Small intestine (tissue), 7 donors: ENCODE measurements around the gene AKT2. TPM values are rescaled to one million over a fixed set of nuclear protein-coding genes. Genes with fewer than 3 reads are reported as not detected.

Experiments
- DNase-seq, 2 donors: peaks; one replicate each; pipeline versions ENCODE4 v3.0.0 to v3.0.0-alpha.2; 2013
- FAIRE-seq: peaks from 2 replicates; lab custom pipeline; 2012; peaks lifted over from hg19 to GRCh38; lab: Jason Lieb, UNC
- H3K27ac ChIP-seq, 3 donors: one replicate each; pipeline ENCODE4 v1.5.1; 2013; ENCODE audit warnings: low read length in 2 of 3, mild to moderate bottlenecking in 2 of 3, control low read depth in 1 of 3, inconsistent platforms in 1 of 3, low read depth in 1 of 3, moderate library complexity in 1 of 3
- H3K27me3 ChIP-seq, 3 donors: one replicate each; pipeline ENCODE4 v1.6.1; 2013; ENCODE audit warnings: low read length in 3 of 3, inconsistent platforms in 1 of 3; ENCODE audit not compliant: control insufficient read depth in 3 of 3, insufficient read depth in 3 of 3
- H3K36me3 ChIP-seq, 3 donors: one replicate each; pipeline ENCODE4 v1.6.1; 2013; ENCODE audit warnings: low read length in 3 of 3, inconsistent platforms in 1 of 3, low read depth in 1 of 3, mild to moderate bottlenecking in 1 of 3, moderate library complexity in 1 of 3; ENCODE audit not compliant: control insufficient read depth in 3 of 3, insufficient read depth in 2 of 3
- H3K4me1 ChIP-seq, 3 donors: one replicate each; pipeline ENCODE4 v1.6.1; 2013; ENCODE audit warnings: low read length in 2 of 3, inconsistent platforms in 1 of 3, low read depth in 1 of 3, mild to moderate bottlenecking in 1 of 3, moderate library complexity in 1 of 3; ENCODE audit not compliant: control insufficient read depth in 3 of 3, insufficient read depth in 2 of 3
- H3K4me3 ChIP-seq, 3 donors: one replicate each; pipeline ENCODE4 v1.5.1; 2013; ENCODE audit warnings: low read length in 3 of 3, control low read depth in 1 of 3, inconsistent platforms in 1 of 3, low read depth in 1 of 3, mild to moderate bottlenecking in 1 of 3, moderate library complexity in 1 of 3
- H3K9me3 ChIP-seq, 2 donors: one replicate each; pipeline ENCODE4 v1.6.1; 2013; ENCODE audit warnings: low read depth in 1 of 2, low read length in 1 of 2; ENCODE audit not compliant: control insufficient read depth in 2 of 2, insufficient read depth in 1 of 2
- WGBS, 3 donors: extraction: QIAGEN DNeasy Blood & Tissue Kit; methylation state at CpG; one replicate each; pipeline ENCODE4 v1.1.7; 2013; 5-methylcytosine and 5-hydroxymethylcytosine counted together
- polyA plus RNA-seq, 4 donors: library from polyadenylated mRNA; stranded (reverse) in 3 of 4; unstranded in 1 of 4; fragments of 200-250 nt in 3 of 4; fragments of 120-200 nt in 1 of 4; gene quantifications; one replicate each; pipeline versions ENCODE4 v1.2.1 to v1.2.3, GENCODE V29; 2013
- donor health status: healthy with polysubstance abuse.
- donor health status: control.
- donor health status: control.
- donor health status: Bipolar disorder and iron deficiency.
- donor health status: healthy.

AKT2 gene
- polyA plus RNA-seq, 4 donors = 19.2 to 97.2 (median 48.5) TPM

DNA sequence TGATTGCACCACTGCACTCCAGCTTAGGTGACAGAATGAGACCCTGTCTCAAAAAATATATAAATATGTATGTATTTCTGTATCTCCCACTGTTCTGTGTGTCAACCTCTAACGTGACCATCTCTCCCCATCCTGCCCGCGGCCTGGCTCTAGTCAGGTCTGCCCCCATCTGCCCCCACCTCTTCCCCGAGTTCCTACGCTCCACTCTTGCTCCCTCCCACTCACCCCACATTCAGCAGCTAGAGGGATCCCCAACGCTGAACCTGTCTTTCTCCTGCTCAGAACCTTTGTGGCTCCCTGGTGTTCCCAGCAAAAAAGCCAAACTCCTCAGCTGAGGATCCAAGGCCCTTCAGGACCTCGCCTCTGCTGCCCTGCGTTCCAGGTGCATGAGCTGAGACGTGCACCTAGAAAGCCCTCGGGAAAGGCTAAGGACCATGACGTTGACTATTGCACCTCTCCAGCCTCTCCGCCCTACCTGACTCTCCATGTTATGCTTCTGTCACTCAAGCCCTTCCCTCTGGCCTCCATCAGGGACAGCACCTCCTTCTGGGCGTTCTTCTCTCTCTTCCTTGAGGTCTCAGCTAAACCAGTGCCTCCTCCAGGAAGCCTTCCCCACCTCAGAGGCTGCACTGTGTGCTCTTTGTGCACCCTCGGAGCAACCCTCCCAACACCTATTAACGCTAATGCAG is 18.1 kb downstream of the AKT2 start:
- Histone ChIP-seq H3K4me1 (no peaks in the 10 kb centered on the region), H3K27ac (no peak overlapping the region), H3K4me3 (no peak overlapping the region), H3K9me3 (peaks cover 0 to 8% of the 10 kb centered on the region in 2 donors), H3K27me3 (no peaks in the 10 kb centered on the region), H3K36me3 (peaks cover 4 to 79% (median 6%) of the 10 kb centered on the region in 3 donors)
- DNase-seq (no peak), FAIRE-seq (no peak)
- 86 to 91% (median 88%) methylated on average over 15 of the region's 15 CpGs for WGBS, 3 donors

GRCh38 chr19:40266119-40266518 is 19.0 kb downstream of the AKT2 start:
- Histone ChIP-seq H3K4me1 (no peaks in the 10 kb centered on the region), H3K27ac (no peak overlapping the region), H3K9me3 (peaks cover 0 to 8% of the 10 kb centered on the region in 2 donors), H3K27me3 (no peaks in the 10 kb centered on the region), H3K4me3 (no peak overlapping the region), H3K36me3 (peaks cover 4 to 77% (median 6%) of the 10 kb centered on the region in 3 donors)
- no peak for DNase-seq
- FAIRE-seq = no peak
- 75 to 82% (median 78%) methylated on average over 17 of the region's 17 CpGs for WGBS, 3 donors

- DNase-seq = no peak
- Histone ChIP-seq H3K9me3 (peaks cover 0 to 8% of the 10 kb centered on the region in 2 donors), H3K27ac (no peak overlapping the region), H3K4me1 (no peaks in the 10 kb centered on the region), H3K36me3 (peaks cover 4 to 75% (median 6%) of the 10 kb centered on the region in 3 donors), H3K4me3 (no peak overlapping the region), H3K27me3 (no peaks in the 10 kb centered on the region)
- 90 to 94% (median 92%) methylated on average over 6 of the region's 6 CpGs for WGBS, 3 donors
- no peak for FAIRE-seq
These were observed 19.4 kb downstream of the AKT2 start for GRCh38 chr19:40265763-40266099.

DNA sequence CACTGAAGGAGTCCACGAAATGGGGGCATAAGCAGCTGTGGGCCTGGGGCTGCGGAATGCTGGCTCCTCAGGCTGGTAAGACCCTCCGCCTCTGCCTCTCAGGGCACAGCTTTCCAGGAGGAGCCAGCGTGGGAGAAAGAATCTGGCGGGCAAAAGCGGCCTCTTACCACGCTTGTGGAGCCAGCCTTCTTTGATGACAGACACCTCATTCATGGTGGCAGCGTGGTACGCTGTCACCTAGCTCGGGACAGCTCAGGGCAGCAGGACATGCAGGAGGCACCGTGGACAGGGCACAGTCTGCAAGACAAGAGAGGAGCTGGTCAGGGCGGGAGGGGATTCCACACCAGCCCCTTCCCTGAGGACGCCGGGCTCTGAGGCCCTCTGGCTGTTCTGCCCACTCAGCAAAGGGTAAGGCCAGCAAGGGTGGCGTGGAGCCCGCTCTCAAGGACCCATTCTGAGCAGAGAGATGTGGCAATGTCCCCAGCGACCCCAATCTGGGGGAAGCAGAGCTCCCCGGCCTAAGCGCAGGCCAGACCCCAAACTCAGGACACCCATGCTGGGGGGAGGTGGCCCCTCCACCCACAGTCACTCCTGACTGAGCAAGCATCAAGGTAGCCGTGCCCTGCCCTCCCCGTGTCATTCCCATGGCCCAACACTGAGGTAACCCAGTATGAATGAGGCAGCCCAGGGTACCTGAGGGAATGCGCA is 19.9 kb downstream of the AKT2 start:
- Histone ChIP-seq H3K4me3 (no peak overlapping the region), H3K36me3 (peaks cover 4 to 70% (median 6%) of the 10 kb centered on the region in 3 donors), H3K27ac (no peak overlapping the region), H3K9me3 (peaks cover 0 to 8% of the 10 kb centered on the region in 2 donors), H3K4me1 (no peaks in the 10 kb centered on the region), H3K27me3 (no peaks in the 10 kb centered on the region)
- FAIRE-seq (no peak), DNase-seq (no peak)
- 93 to 95% (median 94%) methylated on average over 22 of the region's 22 CpGs for WGBS, 3 donors

GRCh38 chr19:40264314-40265054 is 20.7 kb downstream of the AKT2 start:
- peaks cover 4 to 70% (median 6%) of the 10 kb centered on the region in 3 donors for H3K36me3 ChIP-seq
- no peak overlapping the region for H3K4me3 ChIP-seq
- DNase-seq = no peak
- peaks cover 0 to 8% of the 10 kb centered on the region in 2 donors for H3K9me3 ChIP-seq
- no peaks in the 10 kb centered on the region for H3K27me3 ChIP-seq
- 88 to 93% (median 88%) methylated on average over 19 of the region's 19 CpGs for WGBS, 3 donors
- no peaks in the 10 kb centered on the region for H3K4me1 ChIP-seq
- no peak overlapping the region for H3K27ac ChIP-seq
- FAIRE-seq = no peak

DNA sequence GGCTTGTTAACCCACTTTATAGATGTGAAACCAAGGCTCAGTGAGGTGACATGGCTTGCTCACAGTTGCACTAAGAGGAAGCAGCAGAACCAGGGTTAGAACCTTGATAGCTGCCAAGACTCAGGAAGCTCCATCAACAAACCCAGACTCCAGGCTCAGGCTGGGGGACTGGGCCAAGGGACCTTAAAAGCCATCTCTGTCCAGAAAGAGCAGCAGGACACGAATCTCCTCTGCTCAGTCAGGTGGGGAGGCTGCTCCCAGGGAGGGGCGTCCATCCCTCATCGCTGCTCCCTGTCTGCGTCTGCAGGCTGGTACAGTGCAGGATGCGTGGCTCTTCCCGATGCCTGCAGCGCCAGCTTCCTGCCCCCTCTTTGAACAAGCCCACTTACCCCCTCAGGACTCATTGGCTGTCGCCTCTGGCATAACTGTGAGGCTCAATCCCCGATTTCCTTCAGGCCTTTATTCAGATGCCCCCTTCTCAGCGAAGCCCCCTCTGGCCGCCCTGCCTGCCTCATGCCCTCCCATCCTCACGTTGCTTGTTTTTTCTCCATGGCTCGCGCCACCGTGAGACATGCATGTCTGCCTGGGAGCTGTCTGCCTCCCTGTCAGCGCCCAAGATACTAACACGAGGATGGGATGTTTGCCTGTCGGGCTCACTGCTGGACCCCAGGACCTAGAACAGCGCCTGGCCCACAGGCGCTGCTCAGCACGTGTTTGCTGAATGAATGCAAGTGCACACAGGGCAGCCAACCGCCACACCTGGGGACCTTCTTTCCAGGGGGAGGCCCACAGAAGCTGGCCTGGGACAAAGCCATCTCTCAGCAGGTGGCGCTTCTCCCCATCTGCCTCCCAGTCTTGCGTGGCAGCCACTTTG is 21.5 kb downstream of the AKT2 start:
- no peak overlapping the region for H3K27ac ChIP-seq
- DNase-seq (no peak), FAIRE-seq (no peak)
- WGBS, 3 donors = 94 to 96% (median 95%) methylated on average over 24 of the region's 24 CpGs
- peaks cover 4 to 64% (median 6%) of the 10 kb centered on the region in 3 donors for H3K36me3 ChIP-seq
- H3K4me3 ChIP-seq = no peak overlapping the region
- H3K9me3 ChIP-seq = peaks cover 0 to 8% of the 10 kb centered on the region in 2 donors
- no peaks in the 10 kb centered on the region for H3K4me1 ChIP-seq
- no peaks in the 10 kb centered on the region for H3K27me3 ChIP-seq

DNA sequence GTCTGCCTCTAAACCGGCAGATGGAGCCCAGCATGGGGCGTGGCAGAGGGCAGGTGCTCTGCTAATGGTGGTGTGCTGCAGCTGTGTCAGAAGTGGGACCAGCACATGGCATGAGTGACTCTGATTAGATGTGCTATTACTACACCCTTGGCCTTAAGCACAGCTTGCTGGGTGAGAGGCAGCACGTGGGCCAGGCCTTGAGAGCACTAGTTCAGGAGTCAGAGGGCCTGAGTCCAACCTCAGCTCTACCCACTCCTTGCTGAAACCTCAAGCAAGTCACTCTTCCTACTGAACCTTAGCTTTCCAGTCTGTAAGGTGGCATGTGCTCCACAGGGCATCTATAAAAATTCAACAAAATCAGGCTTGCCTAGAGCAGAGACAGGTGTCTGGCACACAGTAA is 22.7 kb downstream of the AKT2 start:
- Histone ChIP-seq H3K27ac (no peak overlapping the region), H3K4me3 (no peak overlapping the region), H3K4me1 (no peaks in the 10 kb centered on the region), H3K27me3 (no peaks in the 10 kb centered on the region), H3K36me3 (peaks cover 4 to 52% (median 6%) of the 10 kb centered on the region in 3 donors), H3K9me3 (peaks cover 0 to 8% of the 10 kb centered on the region in 2 donors)
- FAIRE-seq (no peak), DNase-seq (no peak)
- WGBS, 3 donors = 92 to 95% (median 93%) methylated on average over 3 of the region's 3 CpGs
